HG03439 (cell line): ENCODE measurements around the gene UPF2.
"Not testable (repeated sequence)": the region's sequence is repeated elsewhere in the genome, so short reads cannot be mapped to it uniquely, and the experiment has no call there.

Experiments
- ATAC-seq: cut with Tn5 transposase; IDR thresholded peaks from one replicate; pipeline ENCODE4 v1.9.1; 2021; ENCODE audit warnings: mild to moderate bottlenecking, moderate library complexity; ENCODE audit not compliant: unreplicated experiment

UPF2 gene, protein sequence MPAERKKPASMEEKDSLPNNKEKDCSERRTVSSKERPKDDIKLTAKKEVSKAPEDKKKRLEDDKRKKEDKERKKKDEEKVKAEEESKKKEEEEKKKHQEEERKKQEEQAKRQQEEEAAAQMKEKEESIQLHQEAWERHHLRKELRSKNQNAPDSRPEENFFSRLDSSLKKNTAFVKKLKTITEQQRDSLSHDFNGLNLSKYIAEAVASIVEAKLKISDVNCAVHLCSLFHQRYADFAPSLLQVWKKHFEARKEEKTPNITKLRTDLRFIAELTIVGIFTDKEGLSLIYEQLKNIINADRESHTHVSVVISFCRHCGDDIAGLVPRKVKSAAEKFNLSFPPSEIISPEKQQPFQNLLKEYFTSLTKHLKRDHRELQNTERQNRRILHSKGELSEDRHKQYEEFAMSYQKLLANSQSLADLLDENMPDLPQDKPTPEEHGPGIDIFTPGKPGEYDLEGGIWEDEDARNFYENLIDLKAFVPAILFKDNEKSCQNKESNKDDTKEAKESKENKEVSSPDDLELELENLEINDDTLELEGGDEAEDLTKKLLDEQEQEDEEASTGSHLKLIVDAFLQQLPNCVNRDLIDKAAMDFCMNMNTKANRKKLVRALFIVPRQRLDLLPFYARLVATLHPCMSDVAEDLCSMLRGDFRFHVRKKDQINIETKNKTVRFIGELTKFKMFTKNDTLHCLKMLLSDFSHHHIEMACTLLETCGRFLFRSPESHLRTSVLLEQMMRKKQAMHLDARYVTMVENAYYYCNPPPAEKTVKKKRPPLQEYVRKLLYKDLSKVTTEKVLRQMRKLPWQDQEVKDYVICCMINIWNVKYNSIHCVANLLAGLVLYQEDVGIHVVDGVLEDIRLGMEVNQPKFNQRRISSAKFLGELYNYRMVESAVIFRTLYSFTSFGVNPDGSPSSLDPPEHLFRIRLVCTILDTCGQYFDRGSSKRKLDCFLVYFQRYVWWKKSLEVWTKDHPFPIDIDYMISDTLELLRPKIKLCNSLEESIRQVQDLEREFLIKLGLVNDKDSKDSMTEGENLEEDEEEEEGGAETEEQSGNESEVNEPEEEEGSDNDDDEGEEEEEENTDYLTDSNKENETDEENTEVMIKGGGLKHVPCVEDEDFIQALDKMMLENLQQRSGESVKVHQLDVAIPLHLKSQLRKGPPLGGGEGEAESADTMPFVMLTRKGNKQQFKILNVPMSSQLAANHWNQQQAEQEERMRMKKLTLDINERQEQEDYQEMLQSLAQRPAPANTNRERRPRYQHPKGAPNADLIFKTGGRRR

DNA sequence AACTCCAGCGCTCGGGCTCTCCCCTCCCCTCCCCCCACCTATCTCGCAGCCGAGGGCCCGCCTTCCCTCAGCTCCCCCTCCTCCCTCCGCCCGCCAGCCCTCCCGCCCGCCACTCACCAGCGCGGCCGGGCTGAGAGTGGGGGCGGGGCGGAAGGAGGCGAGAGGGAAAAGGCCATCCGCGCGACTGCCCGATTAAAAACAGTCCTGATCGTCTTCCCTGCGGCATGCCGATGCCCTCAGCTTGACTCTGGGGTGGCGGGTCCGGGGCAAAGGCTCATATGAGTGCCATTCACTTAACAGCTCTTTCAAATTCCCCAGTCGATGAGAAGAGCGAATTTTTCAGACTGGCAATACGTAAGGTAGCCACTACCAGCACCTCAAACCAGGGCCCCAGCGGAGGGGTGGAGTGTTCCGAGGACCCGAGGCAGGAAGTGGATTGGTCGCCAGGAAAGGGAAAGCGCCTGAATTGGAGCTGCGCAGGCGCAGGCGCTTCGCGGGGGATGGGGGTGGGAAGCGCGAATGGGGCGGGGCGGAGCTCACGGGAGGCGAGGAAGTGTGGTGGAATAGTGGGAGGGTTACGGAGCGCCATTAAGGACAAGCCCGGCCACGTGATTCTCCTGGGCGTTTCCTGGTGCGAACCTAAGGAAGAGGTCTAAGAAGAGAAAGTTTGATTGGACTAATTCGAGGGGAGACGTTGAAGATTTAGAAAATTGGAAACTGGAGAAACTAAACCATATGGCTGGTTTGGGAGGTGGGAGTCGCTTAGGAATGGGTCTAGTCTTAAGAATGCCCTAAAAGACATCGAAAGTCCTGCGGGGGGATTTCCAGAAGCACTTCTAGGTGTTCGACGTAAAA, at the start of gene UPF2:
TSS of gene UPF2 (minus strand) at position 13 of the 855 bp plus-strand sequence. CDS start 7,386 bp downstream, outside the sequence.
- ATAC-seq = peak; percentile 56

DNA sequence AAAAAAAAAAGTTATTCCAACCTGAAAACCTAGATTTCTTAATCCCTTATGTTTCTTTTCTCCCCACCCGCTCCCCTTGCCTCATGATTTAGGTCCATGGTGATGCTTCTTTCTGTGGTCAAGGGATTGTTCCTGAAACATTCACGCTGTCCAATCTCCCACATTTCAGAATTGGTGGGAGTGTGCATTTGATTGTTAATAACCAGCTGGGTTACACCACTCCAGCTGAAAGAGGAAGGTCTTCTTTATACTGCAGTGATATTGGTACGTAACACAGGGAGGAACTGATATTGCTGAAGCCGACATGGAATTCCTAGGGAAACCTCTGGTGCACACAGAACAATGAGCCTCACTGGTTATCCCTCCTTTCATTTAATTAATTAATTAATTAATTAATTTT, 48.8 kb upstream of the UPF2 start:
- ATAC-seq = no peak

DNA sequence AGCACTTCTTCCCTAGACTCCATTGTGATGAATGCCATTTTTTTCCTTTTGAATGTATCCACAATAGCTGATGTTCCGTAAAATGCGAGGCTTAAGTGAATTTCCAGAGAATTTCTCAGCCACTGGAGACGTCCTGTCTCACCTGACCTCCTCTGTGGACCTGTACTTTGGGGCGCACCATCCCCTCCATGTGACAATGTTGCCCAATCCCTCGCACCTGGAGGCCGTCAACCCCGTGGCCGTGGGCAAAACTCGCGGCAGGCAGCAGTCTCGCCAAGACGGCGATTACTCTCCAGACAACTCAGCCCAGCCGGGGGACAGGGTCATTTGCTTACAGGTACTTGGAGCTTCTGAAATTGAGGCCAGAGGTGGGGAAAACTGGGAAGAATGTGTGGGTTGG, 46.3 kb upstream of the UPF2 start:
- ATAC-seq = no peak

DNA sequence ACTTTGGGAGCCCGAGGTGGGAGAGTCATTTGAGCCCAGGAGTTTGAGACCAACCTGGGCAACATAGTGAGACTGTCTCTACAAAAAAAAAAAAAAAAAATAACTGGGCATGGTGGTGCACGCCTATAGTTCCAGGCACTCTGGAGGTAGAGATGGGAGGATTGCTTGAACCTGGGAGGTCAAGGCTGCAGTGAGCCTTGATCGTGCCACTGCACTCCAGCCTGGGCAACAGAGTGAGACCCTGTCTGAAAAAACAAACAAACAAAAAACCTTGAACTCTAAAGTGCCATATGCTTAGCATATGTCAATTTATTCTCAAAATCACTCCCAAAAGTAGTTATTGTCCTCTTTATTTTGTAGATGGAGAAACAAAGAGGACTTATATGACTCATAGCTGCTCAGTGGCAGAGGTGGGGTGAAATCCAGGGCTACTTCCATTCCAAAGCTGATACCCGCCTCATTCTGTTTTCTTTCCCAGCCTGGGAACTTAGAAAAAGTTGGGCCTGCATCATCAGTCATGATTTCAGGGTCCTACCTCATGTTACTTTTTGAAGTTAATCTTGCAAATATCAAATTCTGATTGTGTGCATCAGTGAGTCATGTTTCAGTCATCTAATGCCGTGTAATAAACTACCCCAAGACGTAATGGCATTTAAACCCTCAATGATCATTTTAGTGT, 39.4 kb upstream of the UPF2 start:
- no peak for ATAC-seq

DNA sequence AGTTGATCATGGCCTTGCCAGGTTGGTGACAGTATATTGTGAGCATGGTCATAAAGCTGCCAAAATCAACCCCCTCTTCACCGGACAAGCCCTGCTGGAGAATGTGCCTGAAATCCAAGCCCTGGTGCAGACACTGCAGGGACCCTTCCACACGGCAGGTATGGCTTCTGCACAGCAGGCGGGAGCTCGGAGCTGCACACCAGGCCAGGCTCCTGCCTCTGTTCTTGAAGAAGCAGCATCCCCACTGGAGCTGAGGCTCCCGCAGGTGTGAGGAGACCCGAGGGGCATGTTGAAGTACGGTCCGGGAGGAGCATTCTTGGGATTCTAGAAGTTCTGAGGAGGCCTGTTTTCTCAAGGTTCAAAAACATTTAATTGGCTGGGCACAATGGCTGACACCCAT, 38.9 kb upstream of the UPF2 start:
- no peak for ATAC-seq

DNA sequence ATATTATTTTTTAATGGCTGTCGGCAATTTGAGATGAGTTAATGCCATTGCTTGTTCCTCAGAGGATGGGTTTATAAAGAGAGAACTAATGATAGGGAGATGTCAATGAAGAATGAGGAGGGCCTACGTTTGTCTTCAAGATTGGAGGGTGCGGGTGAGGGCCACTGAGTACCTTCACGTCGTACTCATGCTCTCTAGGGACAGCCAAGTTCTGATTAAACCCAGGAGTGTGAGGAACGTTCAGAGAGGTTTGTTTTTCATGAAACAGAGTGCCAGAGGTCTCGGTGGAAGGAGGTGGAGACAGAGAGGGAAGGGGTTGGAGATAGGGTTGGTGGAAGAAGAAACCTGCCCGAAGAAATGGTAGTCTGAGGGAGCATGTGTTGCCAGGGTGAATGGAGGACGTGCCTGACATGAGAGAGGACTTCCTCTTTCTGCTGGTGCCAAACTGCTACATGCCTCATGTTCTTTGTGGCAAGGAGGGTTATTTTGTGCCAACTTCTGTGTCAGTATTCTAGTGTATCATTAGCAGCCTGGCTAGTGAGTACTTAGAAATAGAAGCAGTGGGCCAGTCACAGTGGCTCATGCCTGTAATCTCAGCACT, 35.1 kb upstream of the UPF2 start:
- ATAC-seq = no peak

DNA sequence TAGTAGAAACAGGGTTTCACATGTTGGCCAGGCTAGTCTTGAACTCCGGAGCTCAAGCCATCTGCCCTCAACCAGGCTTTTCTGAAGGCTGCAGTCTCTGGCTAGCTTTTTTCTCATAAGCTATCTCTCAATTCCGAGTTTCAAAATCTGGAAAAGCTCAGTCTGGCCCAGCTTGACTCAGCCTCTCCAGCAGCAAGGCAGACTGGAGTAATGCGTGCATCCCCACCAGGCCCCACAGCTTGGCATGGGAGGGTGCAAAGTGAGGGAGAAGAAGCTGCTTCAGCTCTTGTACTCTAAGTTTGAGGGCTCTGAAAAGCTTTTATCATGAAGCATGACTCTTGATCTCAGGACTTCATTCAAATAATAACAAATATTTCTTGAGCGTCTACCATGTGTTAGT, 30.9 kb upstream of the UPF2 start:
- no peak for ATAC-seq

DNA sequence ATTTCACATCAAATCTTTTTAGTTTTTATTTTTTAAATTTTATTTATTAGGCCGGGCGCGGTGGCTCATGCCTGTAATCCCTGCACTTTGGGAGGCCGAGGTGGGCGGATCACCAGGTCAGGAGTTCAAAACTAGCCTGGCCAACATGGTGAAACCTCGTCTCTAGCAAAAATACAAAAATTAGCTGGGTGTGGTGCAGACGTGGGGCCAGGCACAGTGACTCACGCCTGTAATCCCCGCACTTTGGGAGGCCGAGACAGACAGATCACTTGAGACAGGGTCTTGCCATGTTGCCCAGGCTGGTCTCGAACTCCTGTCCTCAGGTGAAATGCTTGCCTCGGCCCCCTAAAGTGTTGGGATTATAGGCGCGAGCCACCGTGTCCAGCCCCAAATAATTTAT, 28.8 kb upstream of the UPF2 start:
- ATAC-seq = not testable (repeated sequence)

DNA sequence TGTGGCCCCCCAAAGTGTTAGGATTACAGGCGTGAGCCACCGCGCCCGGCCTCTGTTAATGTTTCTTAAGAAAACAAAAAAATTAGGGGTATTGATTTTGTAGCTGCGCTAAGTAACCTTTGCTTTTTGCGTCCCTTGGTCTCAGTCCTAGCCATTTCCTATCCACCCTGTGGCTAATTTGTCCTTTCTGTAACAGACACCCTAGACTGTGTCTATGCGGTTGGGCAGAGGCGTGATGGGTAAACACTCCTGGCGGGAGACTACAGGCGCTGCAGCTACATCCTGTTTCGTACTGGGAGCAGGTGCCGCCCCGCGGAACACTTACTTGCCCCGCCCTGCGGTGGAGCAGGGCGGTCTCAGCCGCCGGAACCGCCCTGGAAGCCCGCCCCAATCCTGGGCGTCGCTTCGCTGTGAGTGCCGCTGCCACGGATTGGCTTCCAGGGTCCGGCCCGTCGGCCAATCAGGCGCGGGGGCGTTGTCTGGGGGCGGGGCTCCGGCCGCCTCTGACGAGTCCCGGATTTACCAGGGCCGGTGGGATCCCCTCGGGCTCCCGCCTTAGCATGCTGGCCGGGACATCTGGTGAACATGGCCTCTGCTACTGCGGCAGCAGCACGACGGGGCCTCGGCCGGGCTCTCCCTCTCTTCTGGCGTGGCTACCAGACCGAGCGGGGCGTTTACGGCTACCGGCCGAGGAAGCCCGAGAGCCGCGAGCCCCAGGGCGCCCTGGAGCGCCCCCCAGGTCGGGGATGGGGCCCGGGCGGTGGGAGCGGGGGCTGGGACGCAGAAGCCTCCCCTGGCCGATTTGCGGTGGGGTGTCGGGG, 26.1 kb upstream of the UPF2 start, which contains the start of gene DHTKD1:
TSS of gene DHTKD1 (plus strand) at position 506 of the 821 bp plus-strand sequence. CDS start at position 586, 80 bp downstream.
- peak; percentile 97 for ATAC-seq

DNA sequence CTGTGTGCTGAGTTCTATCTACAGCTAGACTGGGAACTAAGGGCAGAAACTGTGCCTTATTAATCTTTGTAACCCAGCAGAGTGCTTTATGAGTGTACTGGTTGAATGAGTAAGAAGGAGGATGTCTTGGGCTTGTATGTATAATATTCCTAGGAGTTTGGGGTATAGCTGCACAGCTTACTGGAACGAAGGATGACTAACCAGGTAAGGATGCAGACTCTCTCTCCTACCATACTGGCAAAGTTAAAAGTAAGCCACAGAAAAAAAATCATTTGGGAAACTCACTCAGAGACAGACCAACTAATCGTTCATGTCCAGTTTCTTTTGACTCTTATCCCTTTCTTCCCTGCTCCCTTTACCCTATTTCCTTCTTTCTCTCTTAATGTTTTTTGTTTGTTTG, 24.7 kb upstream of the UPF2 start:
- ATAC-seq = no peak

DNA sequence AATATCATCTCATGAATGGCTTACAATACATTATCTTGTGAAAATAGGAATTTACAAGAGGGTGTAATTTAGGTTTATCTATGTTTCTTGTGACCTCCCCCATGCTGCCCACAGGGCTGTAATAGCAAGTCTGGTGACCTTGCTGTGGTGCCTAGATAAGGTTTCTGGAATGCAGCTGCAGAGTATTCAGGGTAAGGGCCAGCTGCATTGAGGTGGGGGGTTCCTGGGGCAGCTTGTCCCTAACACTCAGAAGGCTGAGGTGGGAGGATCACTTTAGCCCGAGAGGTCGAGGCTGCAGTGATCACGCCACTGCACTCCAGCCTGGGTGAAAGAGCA, 20.8 kb upstream of the UPF2 start:
- no peak for ATAC-seq

DNA sequence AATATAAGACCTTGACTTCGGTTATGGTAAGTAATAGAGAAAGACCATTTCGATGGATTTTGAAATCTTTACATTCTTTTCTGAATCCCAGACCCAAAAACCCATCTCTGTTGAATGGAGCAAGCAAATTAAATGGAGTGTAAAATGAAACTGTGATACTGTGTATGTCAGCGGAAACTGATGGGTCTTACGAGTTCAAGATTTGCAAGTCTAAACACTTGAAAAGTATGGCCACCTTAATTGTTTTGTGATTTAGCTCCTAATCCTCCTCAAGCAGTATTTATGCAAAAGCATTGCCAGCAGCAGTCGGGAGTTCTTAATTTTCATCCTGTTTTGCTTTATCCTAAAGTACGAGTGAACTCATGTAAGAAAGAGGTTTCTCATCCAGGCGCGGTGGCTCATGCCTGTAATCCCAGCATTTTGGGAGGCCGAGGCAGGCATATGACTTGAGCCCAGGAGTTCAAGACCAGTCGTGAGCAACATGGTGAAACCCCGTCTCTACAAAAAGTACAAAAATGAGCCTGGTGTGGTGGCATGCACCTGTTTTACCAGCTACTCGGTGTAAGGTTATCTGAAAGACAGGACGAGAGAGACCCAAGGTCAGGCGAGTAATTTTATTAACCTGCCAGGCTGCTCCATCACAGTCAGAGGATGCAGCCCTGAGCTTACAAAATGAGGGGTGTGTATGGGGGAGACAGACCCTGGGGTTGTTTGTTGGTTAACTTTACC, 20.3 kb upstream of the UPF2 start:
- ATAC-seq = no peak

DNA sequence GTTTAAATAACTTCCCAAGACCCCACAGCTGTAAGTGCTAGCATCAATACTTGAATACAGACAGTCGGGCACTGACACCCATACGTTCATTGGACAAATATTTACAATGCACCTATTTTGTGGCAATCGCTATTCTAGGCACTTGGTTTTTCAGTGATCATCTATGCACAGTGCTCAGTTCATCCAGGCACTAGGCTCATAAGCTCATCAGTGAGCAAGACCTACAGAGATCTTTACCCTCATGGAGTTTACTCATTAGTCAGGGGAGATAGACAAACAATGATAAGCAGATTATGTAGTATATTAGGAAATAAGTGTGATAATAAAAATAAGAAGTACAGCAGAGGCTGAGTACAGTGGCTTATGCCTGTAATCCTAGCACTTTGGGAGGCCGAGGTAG, 18.5 kb upstream of the UPF2 start:
- ATAC-seq = no peak

DNA sequence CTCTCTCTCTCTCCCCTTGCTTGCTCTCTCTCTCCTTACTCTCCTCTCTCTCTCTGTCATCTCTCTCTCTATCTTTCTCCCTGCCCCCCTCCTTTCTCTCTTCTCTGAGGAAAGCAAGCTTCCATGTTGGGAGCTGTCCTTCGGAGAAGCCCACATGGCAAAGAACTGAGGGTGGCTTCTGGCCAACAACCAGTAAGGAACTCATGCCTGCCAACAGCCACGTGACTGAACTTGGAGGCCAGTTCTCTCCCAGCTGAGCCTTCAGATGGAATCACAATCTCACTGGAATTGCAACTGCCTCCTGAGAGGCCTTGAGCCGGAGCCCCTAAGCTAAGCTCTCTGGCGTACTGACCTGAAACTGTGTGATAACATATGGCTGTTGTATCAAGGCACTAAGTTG, 14.1 kb upstream of the UPF2 start:
- no peak for ATAC-seq

DNA sequence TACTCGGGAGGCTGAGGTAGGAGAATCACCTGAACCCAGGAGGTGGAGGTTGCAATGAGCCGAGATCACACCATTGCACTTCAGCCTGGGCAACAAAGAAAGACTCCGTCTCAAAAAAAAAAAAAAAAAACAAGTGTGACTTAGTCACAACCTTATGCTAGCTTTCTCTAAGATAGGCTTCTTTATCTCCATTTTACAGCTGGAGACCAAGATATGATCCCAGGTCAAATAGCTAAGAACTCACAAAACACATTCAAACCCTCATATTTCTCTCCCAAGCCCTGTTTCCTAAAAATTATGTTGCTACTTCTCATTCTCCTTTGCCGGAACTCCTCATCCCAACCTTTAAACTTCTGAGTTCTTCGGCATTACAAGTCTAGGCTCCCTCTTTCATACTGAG, 13.1 kb upstream of the UPF2 start:
- no peak for ATAC-seq

DNA sequence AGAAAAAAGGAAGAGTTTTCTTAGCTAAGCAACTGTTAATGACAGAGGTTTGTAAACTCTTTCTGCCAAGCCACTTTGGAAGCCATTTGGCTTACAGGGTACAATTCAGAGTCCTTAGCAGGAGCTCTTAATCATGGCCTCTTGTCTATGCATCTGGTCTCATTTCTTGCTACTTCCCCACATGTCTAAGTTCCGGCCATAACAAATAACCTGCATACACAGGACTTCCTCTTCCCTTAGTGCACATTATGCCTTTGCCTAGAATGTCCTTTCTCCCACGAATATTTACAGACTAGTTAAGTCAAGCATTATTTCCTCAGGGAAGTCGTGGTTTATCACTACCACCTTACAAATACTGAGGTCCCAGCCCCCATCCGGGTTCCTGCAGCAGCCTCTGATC, 8.6 kb upstream of the UPF2 start:
- no peak for ATAC-seq

DNA sequence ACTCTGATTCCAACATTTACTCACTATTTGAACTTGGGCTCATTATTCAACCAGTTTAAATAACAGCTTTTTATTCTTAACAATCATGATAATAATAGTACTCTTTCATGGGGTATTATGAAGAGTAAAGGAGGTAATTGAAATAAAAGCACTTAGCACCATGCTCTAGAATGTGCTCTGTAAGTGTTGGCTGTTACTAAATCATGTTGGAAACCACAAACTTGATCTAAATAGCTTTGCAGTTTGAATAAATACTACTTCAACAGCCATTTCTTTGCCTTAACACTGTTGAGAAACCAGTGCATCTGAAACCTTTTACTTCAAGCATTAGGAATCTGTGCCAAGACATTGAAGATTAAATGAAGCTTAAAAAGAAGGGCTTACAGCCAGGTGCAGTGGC, 7.9 kb upstream of the UPF2 start:
- no peak for ATAC-seq

DNA sequence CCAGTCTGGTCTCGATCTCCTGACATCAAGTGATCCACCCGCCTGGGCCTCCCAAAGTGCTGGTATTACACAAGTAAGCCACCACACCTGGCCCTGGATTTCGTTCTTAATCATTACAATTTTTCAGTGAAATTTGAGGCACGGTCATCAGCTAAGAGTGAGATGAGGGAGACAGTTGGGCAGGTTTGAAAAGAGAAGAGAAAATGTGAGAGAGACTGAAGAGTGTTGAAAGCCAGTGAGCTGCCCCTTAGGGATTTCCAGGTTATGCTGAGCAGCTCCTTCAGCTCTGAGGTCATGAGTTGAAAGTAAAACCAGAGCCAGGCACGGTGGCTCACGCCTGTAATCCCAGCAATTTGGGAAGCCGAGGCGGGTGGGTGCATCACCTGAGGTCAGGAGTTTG, 5.9 kb upstream of the UPF2 start:
- ATAC-seq = no peak
